K562 (cell line): ENCODE results near the gene C12orf54. TPM values are rescaled to one million over a fixed set of nuclear protein-coding genes. Genes with fewer than 3 reads are reported as not detected.
"Not testable (repeated sequence)": the region's sequence is repeated elsewhere in the genome, so short reads cannot be mapped to it uniquely, and the experiment has no call there.

Source experiments
- ATAC-seq: fragments of 200-7000 bp; cut with Tn5 transposase; 3 replicates; pipeline ENCODE4 v1.9.1; 2020; ENCODE audit warnings: moderate library complexity
- BruUV-seq: library from RNA; stranded (reverse); fragments of 400-500 nt; replicated peaks from 2 replicates; lab custom pipeline; 2021; lab: Mats Ljungman, UMichigan
- CTCF ChIA-PET: fragments of 300-600 bp; formaldehyde crosslinking; extraction: SDS; loops from one replicate; lab custom pipeline; 2021; ENCODE audit warnings: low intra/inter-chr PET ratio; lab: Yijun Ruan, JAX
- POLR2A ChIA-PET: fragments of 300-600, 350-650 bp; sonication (Branson Sonifier 250); formaldehyde crosslinking; extraction: SDS; loops from one replicate; lab custom pipeline; 2021; ENCODE audit warnings: antibody characterized with exemption, inconsistent platforms; lab: Yijun Ruan, JAX
- DNase-seq, 4 experiments: peaks; one replicate each; pipeline versions ENCODE4 v3.0.0 to v3.0.0-alpha.2; 2011 to 2018; ENCODE audit warnings: low spot score in 3 of 4, mixed read lengths in 3 of 4; ENCODE audit errors: extremely low read depth in 1 of 4
- FAIRE-seq: peaks from 2 replicates; lab custom pipeline; 2011; peaks lifted over from hg19 to GRCh38; lab: Jason Lieb, UNC
- H2AFZ ChIP-seq: 2 replicates; pipeline ENCODE4 v1.6.0; 2011; ENCODE audit warnings: low read depth, low read length, control low read depth, inconsistent platforms
- H3K27ac ChIP-seq: fragments of 200-600 bp; 3 replicates; pipeline ENCODE4 v1.8.0; 2011; ENCODE audit warnings: low read depth, mild to moderate bottlenecking, control low read depth, inconsistent platforms, low read length, moderate library complexity, mixed read lengths; ENCODE audit errors: extremely low read depth
- H3K27me3 ChIP-seq, 2 experiments: fragments of 300-600 bp in 1 of 2; 2 replicates in 1 of 2; 3 replicates in 1 of 2; pipeline versions ENCODE4 v1.6.0 to v1.8.0; 2011; ENCODE audit warnings: inconsistent platforms in 2 of 2, low read length in 2 of 2, mild to moderate bottlenecking in 1 of 2, mixed read lengths in 1 of 2, moderate library complexity in 1 of 2; ENCODE audit not compliant: control insufficient read depth in 2 of 2, insufficient read depth in 2 of 2
- H3K36me3 ChIP-seq: fragments of 300-600 bp; 3 replicates; pipeline ENCODE4 v1.8.0; 2011; ENCODE audit warnings: mild to moderate bottlenecking, low read length, inconsistent platforms; ENCODE audit not compliant: control insufficient read depth, insufficient read depth
- H3K4me1 ChIP-seq, 2 experiments: fragments of 200-600 bp in 1 of 2; replicated peaks in 1 of 2; 2 replicates in 1 of 2; 3 replicates in 1 of 2; pipeline versions ENCODE4 v1.5.1 to v1.8.0; 2011; ENCODE audit warnings: inconsistent platforms in 2 of 2, low read length in 2 of 2, mild to moderate bottlenecking in 1 of 2, mixed read lengths in 1 of 2, moderate library complexity in 1 of 2; ENCODE audit not compliant: control insufficient read depth in 2 of 2, insufficient read depth in 2 of 2
- H3K4me2 ChIP-seq: 2 replicates; pipeline ENCODE4 v1.6.1; 2011; ENCODE audit warnings: low read length, control low read depth, inconsistent platforms, mixed read lengths; ENCODE audit not compliant: insufficient read depth
- H3K4me3 ChIP-seq: fragments of 200-600 bp; sonication (generic), shearing (Covaris generic); 2 replicates; pipeline ENCODE4 v1.5.1; 2016; ENCODE audit warnings: control low read depth, inconsistent platforms
- H3K79me2 ChIP-seq: fragments of 200-600 bp; 3 replicates; pipeline ENCODE4 v1.8.0; 2011; ENCODE audit warnings: low read length, inconsistent platforms; ENCODE audit not compliant: control insufficient read depth, insufficient read depth
- H3K9ac ChIP-seq, 2 experiments: 2 replicates each; pipeline versions ENCODE4 v1.6.0 to v1.6.1; 2011; ENCODE audit warnings: low read depth in 2 of 2, low read length in 2 of 2, control low read depth in 1 of 2, inconsistent platforms in 1 of 2, mild to moderate bottlenecking in 1 of 2, mixed read lengths in 1 of 2; ENCODE audit not compliant: insufficient read depth in 1 of 2
- H3K9me1 ChIP-seq: one replicate; pipeline ENCODE4 v1.6.0; 2011; ENCODE audit warnings: inconsistent platforms, mild to moderate bottlenecking, low read length, moderate library complexity; ENCODE audit not compliant: control insufficient read depth, insufficient read depth
- H3K9me3 ChIP-seq: replicated peaks from 2 replicates; pipeline ENCODE4 v1.5.1; 2011; ENCODE audit warnings: low read depth, low read length, inconsistent platforms; ENCODE audit not compliant: control insufficient read depth, insufficient read depth
- H4K20me1 ChIP-seq: replicated peaks from 2 replicates; pipeline ENCODE4 v1.6.1; 2011; ENCODE audit warnings: low read length, inconsistent platforms, mixed read lengths; ENCODE audit not compliant: control insufficient read depth, insufficient read depth
- FOXA1 ChIP-seq: fragments of 450-650 bp; IDR thresholded peaks from 2 replicates; pipeline ENCODE4 v1.6.1; 2016; ENCODE audit warnings: mild to moderate bottlenecking, borderline replicate concordance
- HDGF ChIP-seq: fragments of 450-650 bp; IDR thresholded peaks from 2 replicates; pipeline ENCODE4 v1.6.1; 2016
- OTX1 ChIP-seq: fragments of 450-650 bp; formaldehyde crosslinking; IDR thresholded peaks from 2 replicates; pipeline ENCODE4 v1.4.0; 2022; ENCODE audit warnings: mild to moderate bottlenecking
- WGBS: fragments of 100-300 bp; shearing (Covaris generic); methylation state at CpG from one replicate; pipeline ENCODE4 v1.1.6; 2016; ENCODE audit warnings: low coverage, mixed read lengths; ENCODE audit not compliant: insufficient coverage; ENCODE audit errors: missing lambda C conversion rate; 5-methylcytosine and 5-hydroxymethylcytosine counted together
- in situ Hi-C: fragments of 300-500 bp; cut with MboI; formaldehyde crosslinking; loops from 4 replicates; pipeline ENCODE4 v1.15.0; 2018; ENCODE audit warnings: inconsistent platforms, mixed read lengths
- intact Hi-C: fragments of 100-400 bp; cut with micrococcal nuclease; formaldehyde crosslinking; loops from 2 replicates; pipeline ENCODE4 v1.14.2; 2022
- polyA plus RNA-seq, 8 experiments: library from polyadenylated mRNA; depleted of rRNA in 4 of 8; stranded (reverse) in 5 of 8; unstranded in 3 of 8; fragments of >200 nt; fragmentation: Nextera tagmentation in 2 of 8; fragmentation: Illumina TruSeq in 1 of 8; extraction: Ambion mirVana in 2 of 8; extraction: Trizol in 1 of 8; gene quantifications; 2 replicates each; pipeline versions ENCODE4 v1.2.1 to v1.2.3, GENCODE V29; 2011 to 2014; ENCODE audit warnings: inconsistent platforms in 1 of 8, missing spikeins in 1 of 8
- total RNA-seq, 7 experiments: library from RNA; depleted of rRNA in 6 of 7; stranded (reverse); fragments of >200 nt in 6 of 7; fragmentation: Illumina TruSeq in 2 of 7; extraction: Trizol in 2 of 7; gene quantifications; 2 replicates each; pipeline versions ENCODE4 v1.2.1 to v1.2.3, GENCODE V29; 2011 to 2021; ENCODE audit warnings: low replicate concordance in 1 of 7
- TF ChIP-seq, protein P1 (sequence below): sonication (generic); formaldehyde crosslinking; IDR thresholded peaks from 2 replicates; pipeline ENCODE4 v1.8.0; 2022; ENCODE audit warnings: mild to moderate bottlenecking, missing genetic modification reagents, borderline replicate concordance
- TF ChIP-seq, protein P2 (sequence below): fragments of 250-450 bp; sonication (Bioruptor Pico); IDR thresholded peaks from 2 replicates; pipeline ENCODE4 v1.8.0; 2021; ENCODE audit warnings: borderline replicate concordance, mild to moderate bottlenecking, moderate library complexity; ENCODE audit not compliant: poor library complexity, severe bottlenecking
- TF ChIP-seq, protein P3 (sequence below): sonication (generic); formaldehyde crosslinking; IDR thresholded peaks from 2 replicates; pipeline ENCODE4 v1.8.1; 2023; ENCODE audit warnings: mild to moderate bottlenecking, missing genetic modification reagents
- TF ChIP-seq, protein P4 (sequence below), 2 experiments: fragments of 250-450 bp in 1 of 2; fragments of 450-650 bp in 1 of 2; sonication (Bioruptor Pico) in 1 of 2; IDR thresholded peaks; 2 replicates each; pipeline versions ENCODE4 v1.6.1 to v1.8.0; 2016 to 2021; ENCODE audit warnings: mild to moderate bottlenecking in 2 of 2, moderate library complexity in 2 of 2, missing compliant biosample characterization in 1 of 2, missing genetic modification characterization in 1 of 2
- TF ChIP-seq, protein P5 (sequence below): IDR thresholded peaks from 3 replicates; pipeline ENCODE4 v1.6.1; 2011; ENCODE audit warnings: borderline replicate concordance, mild to moderate bottlenecking; ENCODE audit not compliant: insufficient read length, insufficient read depth

Gene C12orf54
- total and polyA plus RNA-seq, 9 of the 15 experiments (the other 6 are each of a cell fraction or from before 2014, with no cell fraction given), result not detected

DNA sequence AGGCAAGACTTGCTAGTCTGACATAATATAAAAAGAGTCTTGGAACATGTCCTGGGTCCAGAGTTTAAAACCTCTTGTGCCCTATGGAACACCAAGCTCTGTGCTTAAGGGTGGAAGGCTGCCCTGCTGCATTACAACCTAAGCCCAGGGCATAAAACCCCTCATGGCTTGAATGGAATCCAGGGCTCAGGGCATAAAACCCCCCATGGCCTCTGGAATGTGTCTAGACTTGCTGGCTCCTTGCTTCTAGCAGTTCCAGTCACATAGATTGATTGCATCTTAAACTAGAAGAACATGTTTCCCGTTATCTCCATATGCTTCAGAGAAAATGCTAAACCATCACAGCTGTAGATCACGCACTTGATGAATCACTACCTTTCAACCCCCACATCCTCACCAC is 24.5 kb downstream of the C12orf54 start:
- 0% methylated on average over 2 of the region's 2 CpGs for WGBS
- not testable (repeated sequence) for H3K9me3 ChIP-seq

GRCh38 chr12:48508987-48509386 is 26.7 kb downstream of the C12orf54 start:
- FAIRE-seq, result no peak
- no peaks in the 10 kb centered on the region for H4K20me1 ChIP-seq
- peaks cover 0 to 2% of the 10 kb centered on the region in 2 experiments; a peak in 1 of 5 replicates for H3K27me3 ChIP-seq
- no peak for DNase-seq
- no peaks in the 10 kb centered on the region for H3K36me3 ChIP-seq
- intact Hi-C loops (no loop called here), in situ Hi-C loops (no loop called here)
- H3K4me1 ChIP-seq, result no peaks in the 10 kb centered on the region
- H3K4me3 ChIP-seq, result no peak overlapping the region
- no peak for ATAC-seq
- BruUV-seq, result no TSS peak
- no peak overlapping the region for H3K27ac ChIP-seq
- 0% methylated on average over 2 of the region's 2 CpGs for WGBS
- POLR2A ChIA-PET, result no interaction called here
- no peaks in the 10 kb centered on the region for H3K79me2 ChIP-seq
- H3K9me1 ChIP-seq, result no peaks in the 10 kb centered on the region
- H2AFZ ChIP-seq, result no peak overlapping the region
- no peaks in the 10 kb centered on the region for H3K9me3 ChIP-seq
- CTCF ChIA-PET, result no interaction called here
- H3K9ac ChIP-seq, result no peak overlapping the region
- H3K4me2 ChIP-seq, result no peak overlapping the region
- TF ChIP-seq, protein P1, sequence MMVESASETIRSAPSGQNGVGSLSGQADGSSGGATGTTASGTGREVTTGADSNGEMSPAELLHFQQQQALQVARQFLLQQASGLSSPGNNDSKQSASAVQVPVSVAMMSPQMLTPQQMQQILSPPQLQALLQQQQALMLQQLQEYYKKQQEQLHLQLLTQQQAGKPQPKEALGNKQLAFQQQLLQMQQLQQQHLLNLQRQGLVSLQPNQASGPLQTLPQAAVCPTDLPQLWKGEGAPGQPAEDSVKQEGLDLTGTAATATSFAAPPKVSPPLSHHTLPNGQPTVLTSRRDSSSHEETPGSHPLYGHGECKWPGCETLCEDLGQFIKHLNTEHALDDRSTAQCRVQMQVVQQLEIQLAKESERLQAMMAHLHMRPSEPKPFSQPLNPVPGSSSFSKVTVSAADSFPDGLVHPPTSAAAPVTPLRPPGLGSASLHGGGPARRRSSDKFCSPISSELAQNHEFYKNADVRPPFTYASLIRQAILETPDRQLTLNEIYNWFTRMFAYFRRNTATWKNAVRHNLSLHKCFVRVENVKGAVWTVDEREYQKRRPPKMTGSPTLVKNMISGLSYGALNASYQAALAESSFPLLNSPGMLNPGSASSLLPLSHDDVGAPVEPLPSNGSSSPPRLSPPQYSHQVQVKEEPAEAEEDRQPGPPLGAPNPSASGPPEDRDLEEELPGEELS, result no peak
- no peak for TF ChIP-seq HDGF
- TF ChIP-seq, protein P2, sequence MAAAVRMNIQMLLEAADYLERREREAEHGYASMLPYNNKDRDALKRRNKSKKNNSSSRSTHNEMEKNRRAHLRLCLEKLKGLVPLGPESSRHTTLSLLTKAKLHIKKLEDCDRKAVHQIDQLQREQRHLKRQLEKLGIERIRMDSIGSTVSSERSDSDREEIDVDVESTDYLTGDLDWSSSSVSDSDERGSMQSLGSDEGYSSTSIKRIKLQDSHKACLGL (CRISPR knock-in tag), result no peak
- no peak for TF ChIP-seq FOXA1
- TF ChIP-seq, protein P3, sequence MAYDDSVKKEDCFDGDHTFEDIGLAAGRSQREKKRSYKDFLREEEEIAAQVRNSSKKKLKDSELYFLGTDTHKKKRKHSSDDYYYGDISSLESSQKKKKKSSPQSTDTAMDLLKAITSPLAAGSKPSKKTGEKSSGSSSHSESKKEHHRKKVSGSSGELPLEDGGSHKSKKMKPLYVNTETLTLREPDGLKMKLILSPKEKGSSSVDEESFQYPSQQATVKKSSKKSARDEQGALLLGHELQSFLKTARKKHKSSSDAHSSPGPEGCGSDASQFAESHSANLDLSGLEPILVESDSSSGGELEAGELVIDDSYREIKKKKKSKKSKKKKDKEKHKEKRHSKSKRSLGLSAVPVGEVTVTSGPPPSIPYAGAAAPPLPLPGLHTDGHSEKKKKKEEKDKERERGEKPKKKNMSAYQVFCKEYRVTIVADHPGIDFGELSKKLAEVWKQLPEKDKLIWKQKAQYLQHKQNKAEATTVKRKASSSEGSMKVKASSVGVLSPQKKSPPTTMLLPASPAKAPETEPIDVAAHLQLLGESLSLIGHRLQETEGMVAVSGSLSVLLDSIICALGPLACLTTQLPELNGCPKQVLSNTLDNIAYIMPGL (CRISPR knock-in tag), result no peak
- TF ChIP-seq, protein P4, sequence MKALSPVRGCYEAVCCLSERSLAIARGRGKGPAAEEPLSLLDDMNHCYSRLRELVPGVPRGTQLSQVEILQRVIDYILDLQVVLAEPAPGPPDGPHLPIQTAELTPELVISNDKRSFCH (CRISPR knock-in tag; IDR thresholded peaks at IDR 0.05), result no peak
- TF ChIP-seq, protein P4 (tag; IDR thresholded peaks at IDR 0.05), result no peak
- TF ChIP-seq, protein P5, sequence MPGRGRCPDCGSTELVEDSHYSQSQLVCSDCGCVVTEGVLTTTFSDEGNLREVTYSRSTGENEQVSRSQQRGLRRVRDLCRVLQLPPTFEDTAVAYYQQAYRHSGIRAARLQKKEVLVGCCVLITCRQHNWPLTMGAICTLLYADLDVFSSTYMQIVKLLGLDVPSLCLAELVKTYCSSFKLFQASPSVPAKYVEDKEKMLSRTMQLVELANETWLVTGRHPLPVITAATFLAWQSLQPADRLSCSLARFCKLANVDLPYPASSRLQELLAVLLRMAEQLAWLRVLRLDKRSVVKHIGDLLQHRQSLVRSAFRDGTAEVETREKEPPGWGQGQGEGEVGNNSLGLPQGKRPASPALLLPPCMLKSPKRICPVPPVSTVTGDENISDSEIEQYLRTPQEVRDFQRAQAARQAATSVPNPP, result no peak
- no peak for TF ChIP-seq OTX1

More for the DNA sequence above, 24.5 kb downstream of the C12orf54 start:
- H4K20me1 ChIP-seq, H3K27ac ChIP-seq, H3K4me3 ChIP-seq, H3K27me3 ChIP-seq, FAIRE-seq, ATAC-seq, H3K4me2 ChIP-seq, in situ Hi-C loops, BruUV-seq, intact Hi-C loops, H3K9ac ChIP-seq, H2AFZ ChIP-seq, H3K9me1 ChIP-seq, DNase-seq, CTCF ChIA-PET, H3K79me2 ChIP-seq, H3K4me1 ChIP-seq, H3K36me3 ChIP-seq: not testable (repeated sequence)
- POLR2A ChIA-PET, result interaction anchor here (1.0 kb wide), 1 partner anchor 11 kb away, joined by 3 read pairs; no protein-coding TSS in a partner anchor
